SH-SY5Y (cell line): ENCODE measurements around the gene TSPAN15.

ENCODE experiments used
- GATA2 ChIP-seq: IDR thresholded peaks from 2 replicates; pipeline ENCODE4 v1.6.1; 2011; ENCODE audit warnings: mild to moderate bottlenecking, low read depth, low read length
- GATA3 ChIP-seq: IDR thresholded peaks from 2 replicates; pipeline ENCODE4 v1.6.1; 2011; ENCODE audit warnings: low read depth, mild to moderate bottlenecking, low read length, moderate library complexity

DNA sequence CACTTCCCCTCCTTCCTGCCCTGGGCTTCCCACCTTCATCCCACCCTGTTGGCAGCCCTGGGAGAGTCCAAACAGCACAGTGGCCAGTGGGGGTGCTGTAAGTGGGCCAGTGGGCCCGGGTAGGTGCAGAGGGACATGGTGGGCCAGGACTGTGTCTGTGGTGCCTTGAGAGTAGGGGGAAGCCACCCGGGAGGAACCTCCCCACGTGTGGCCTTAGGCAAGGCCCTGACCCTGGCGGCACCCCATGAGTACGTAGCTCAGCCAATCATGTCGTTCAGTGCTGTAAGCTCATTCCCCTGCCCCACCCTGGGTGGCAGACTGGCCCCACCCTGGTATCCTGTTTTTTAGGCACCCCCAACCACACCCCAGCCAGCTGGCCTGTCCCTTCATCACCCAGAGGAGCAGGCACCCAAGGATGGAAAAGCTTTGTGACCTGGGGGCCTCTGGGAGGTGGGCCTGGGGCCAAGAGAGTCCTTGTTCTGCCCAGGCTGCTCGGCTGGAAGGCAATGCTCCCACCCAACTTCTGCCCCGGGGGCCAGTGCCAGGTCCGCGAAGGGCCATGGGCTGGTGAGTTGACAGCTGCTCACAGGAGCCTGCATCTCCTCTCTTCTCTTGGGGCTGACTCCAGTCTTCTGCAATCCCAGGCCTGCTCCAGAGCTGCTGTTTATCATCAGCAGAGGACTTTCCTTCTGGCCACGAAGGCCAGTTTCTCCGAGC is 41.6 kb downstream of the TSPAN15 start:
- TF ChIP-seq GATA2 (no peak), GATA3 (no peak)
